GM06990 (cell line): ENCODE results near the gene TPRG1L.

Experiments used
- DNase-seq: peaks from one replicate; pipeline ENCODE4 v3.0.0-alpha.2; 2011; ENCODE audit not compliant: insufficient read length; ENCODE audit errors: extremely low read depth
- H3K27me3 ChIP-seq: replicated peaks from 2 replicates; pipeline ENCODE4 v1.6.0; 2011; ENCODE audit warnings: low read length; ENCODE audit not compliant: control insufficient read depth, insufficient read depth
- H3K36me3 ChIP-seq: 2 replicates; pipeline ENCODE4 v1.5.1; 2011; ENCODE audit warnings: low read length; ENCODE audit not compliant: control insufficient read depth, insufficient read depth
- H3K4me3 ChIP-seq: replicated peaks from 2 replicates; pipeline ENCODE4 v1.5.1; 2011; ENCODE audit warnings: low read depth, mild to moderate bottlenecking, control low read depth, low read length
- CTCF ChIP-seq: IDR thresholded peaks from 2 replicates; pipeline ENCODE4 v1.5.1; 2011; ENCODE audit warnings: low read length, control low read depth, mild to moderate bottlenecking, inconsistent platforms; ENCODE audit not compliant: insufficient read depth, poor library complexity, severe bottlenecking

TPRG1L gene

DNA sequence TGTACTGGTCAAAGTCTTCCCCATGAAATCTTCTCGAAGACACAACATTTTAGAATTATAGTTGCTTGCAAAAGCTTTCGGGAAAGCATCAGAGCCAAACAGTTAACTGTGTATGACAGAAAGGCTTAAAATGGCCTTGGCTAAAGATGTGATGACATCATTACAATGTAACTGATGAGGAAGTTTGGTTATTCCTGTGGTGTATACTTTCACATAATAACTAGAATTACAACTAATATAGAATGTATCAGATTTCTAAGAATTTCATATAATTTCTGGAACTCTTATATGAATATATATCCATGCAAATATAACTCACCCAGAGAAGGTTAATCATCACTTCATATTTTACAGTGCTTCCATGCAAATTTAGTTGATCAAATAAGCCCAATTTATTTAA lies 35.9 kb downstream of the TPRG1L start:
- no peak for TF ChIP-seq CTCF
- Histone ChIP-seq H3K4me3 (no peak overlapping the region), H3K27me3 (no peaks in the 10 kb centered on the region), H3K36me3 (no peaks in the 10 kb centered on the region)
- no peak for DNase-seq

DNA sequence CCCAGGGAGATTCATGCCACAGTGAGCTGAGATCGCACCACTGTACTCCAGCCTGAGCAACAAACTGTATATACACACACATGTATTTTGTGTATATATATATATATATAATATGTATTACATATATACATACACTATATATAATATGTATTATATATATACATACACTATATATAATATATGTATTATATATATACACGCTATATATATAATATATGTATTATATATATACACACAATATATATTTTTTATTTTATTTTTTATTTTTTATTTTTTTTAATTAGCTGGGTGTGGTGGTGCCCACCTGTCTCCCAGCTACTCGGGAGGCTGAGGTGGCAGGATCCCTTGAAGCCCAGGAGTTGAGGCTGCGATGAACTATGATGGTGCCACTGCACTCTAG lies 36.8 kb downstream of the TPRG1L start:
- DNase-seq = no peak
- Histone ChIP-seq H3K36me3 (no peaks in the 10 kb centered on the region), H3K4me3 (no peak overlapping the region), H3K27me3 (no peaks in the 10 kb centered on the region)
- no peak for TF ChIP-seq CTCF

DNA sequence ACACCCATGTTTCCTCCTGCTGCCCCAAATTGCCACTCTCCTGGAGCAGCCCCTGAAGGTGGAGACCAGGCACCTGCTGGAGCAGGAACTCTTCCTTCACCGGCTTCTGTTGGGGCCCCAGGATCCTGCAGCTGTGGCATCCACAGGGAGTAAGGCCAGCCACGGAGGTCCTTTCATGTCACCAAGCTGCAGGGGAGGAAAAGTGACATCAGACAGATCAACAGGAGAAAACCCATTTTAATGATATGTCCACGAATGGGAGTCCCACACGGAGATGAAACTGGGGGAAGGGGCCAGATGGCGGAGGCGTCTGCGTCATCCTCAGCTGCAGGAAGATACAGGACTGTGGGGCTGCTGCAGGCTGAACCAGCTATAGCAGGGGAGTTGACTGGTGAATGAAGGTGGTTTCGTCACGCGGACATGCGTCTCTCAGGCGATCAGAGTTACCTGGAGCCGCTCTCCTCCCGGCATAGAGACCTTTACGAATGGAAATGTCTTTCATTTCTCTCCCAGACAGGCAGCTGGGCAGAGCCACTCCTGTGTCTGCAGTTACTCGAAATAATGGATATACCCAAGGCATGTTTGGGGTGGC lies 37.4 kb downstream of the TPRG1L start:
- Histone ChIP-seq H3K36me3 (no peaks in the 10 kb centered on the region), H3K4me3 (no peak overlapping the region), H3K27me3 (no peaks in the 10 kb centered on the region)
- no peak for DNase-seq
- no peak for TF ChIP-seq CTCF

- Histone ChIP-seq H3K36me3 (no peaks in the 10 kb centered on the region; the same call in 1 of the 2 replicates), H3K4me3 (peak overlapping the region; percentile 43), H3K27me3 (no peaks in the 10 kb centered on the region)
- DNase-seq = peak; percentile 67
- peak; percentile 8 for TF ChIP-seq CTCF
These were observed 39.3 kb downstream of the TPRG1L start for GRCh38 chr1:3663999-3664699.

DNA sequence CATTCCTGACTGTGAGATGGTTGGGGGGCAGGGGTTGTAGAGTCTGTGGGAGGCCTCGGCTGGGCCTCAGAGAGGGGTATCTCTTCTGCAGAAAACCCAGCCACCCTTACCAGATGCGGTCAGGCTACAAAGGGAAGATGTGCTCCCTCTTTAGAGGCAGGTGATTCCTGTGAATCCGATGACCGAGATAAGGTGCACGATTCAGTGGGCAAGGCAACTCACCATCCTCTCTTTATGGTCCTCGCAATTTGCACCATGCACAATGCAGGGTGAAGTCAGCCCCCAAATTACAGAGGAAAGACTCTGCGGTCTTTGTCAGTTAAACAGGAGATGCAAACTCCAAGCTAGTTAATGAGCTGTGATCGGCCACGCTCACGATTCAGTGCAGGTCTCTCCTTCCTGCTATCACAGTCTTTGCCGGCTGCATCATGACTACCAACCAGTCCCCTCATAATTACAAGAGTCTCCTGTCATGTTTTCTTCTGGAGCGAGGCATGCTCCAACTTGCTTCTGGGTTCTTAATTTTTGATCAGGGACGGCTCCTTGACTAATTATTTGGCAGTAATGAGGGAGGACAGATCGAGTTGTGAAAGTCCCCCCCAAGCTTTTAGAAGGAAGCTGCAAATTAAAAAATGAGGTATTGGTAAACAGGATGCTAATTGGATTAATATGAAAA lies 40.0 kb downstream of the TPRG1L start:
- H3K36me3 ChIP-seq = no peaks in the 10 kb centered on the region; the same call in none of the 2 replicates
- TF ChIP-seq CTCF = no peak
- peak overlapping the region; percentile 43 for H3K4me3 ChIP-seq
- no peak for DNase-seq
- no peaks in the 10 kb centered on the region for H3K27me3 ChIP-seq
